CD14-positive monocyte (primary cell): ENCODE results near the gene IL18R1. TPM values are rescaled to one million over a fixed set of nuclear protein-coding genes. Genes with fewer than 3 reads are reported as not detected.
"Not testable (repeated sequence)": the region's sequence is repeated elsewhere in the genome, so short reads cannot be mapped to it uniquely, and the experiment has no call there.

ENCODE experiments used
- DNase-seq, 3 donors: peaks; one replicate each; pipeline ENCODE4 v3.0.0-alpha.2; 2011 to 2022
- H2AFZ ChIP-seq: 2 replicates; pipeline ENCODE4 v1.6.0; 2012; ENCODE audit warnings: mild to moderate bottlenecking, low read depth, low read length, inconsistent platforms; ENCODE audit not compliant: insufficient read depth, poor library complexity, severe bottlenecking
- H3K27ac ChIP-seq, 2 donors: 1 replicate in 1 of 2; 2 replicates in 1 of 2; pipeline ENCODE4 v1.5.1; 2012 to 2013; ENCODE audit warnings: low read length in 2 of 2, control low read depth in 1 of 2, inconsistent platforms in 1 of 2, low read depth in 1 of 2, mild to moderate bottlenecking in 1 of 2
- H3K27me3 ChIP-seq, 2 donors: one replicate each; pipeline versions ENCODE4 v1.6.0 to v1.6.1; 2011 to 2013; ENCODE audit warnings: low read length in 2 of 2; ENCODE audit not compliant: control insufficient read depth in 2 of 2, insufficient read depth in 2 of 2
- H3K36me3 ChIP-seq, 2 donors: replicated peaks in 1 of 2; 1 replicate in 1 of 2; 2 replicates in 1 of 2; pipeline versions ENCODE4 v1.5.1 to v1.6.1; 2012 to 2013; ENCODE audit warnings: low read length in 2 of 2, control low read depth in 1 of 2, inconsistent platforms in 1 of 2, mild to moderate bottlenecking in 1 of 2; ENCODE audit not compliant: insufficient read depth in 2 of 2, control insufficient read depth in 1 of 2
- H3K4me1 ChIP-seq, 2 donors: 1 replicate in 1 of 2; 2 replicates in 1 of 2; pipeline versions ENCODE4 v1.5.1 to v1.6.1; 2012 to 2013; ENCODE audit warnings: low read length in 2 of 2, control low read depth in 1 of 2, inconsistent platforms in 1 of 2, mild to moderate bottlenecking in 1 of 2, moderate library complexity in 1 of 2; ENCODE audit not compliant: insufficient read depth in 2 of 2, control insufficient read depth in 1 of 2
- H3K4me2 ChIP-seq: replicated peaks from 2 replicates; pipeline ENCODE3; 2012; ENCODE audit warnings: low read length, moderate library complexity, mild to moderate bottlenecking; ENCODE audit not compliant: poor library complexity, severe bottlenecking; ENCODE audit errors: extremely low read depth
- H3K4me3 ChIP-seq, 3 experiments: fragments of 200-600 bp in 1 of 3; sonication (generic) in 1 of 3; replicated peaks in 1 of 3; 1 replicate in 2 of 3; 2 replicates in 1 of 3; pipeline ENCODE4 v1.5.1; 2011 to 2013; ENCODE audit warnings: low read length in 3 of 3, mild to moderate bottlenecking in 3 of 3, control low read depth in 2 of 3, low read depth in 2 of 3, inconsistent platforms in 1 of 3, moderate library complexity in 1 of 3
- H3K79me2 ChIP-seq: 2 replicates; pipeline ENCODE4 v1.6.0; 2012; ENCODE audit warnings: mild to moderate bottlenecking, control low read depth, inconsistent platforms, low read length, moderate library complexity; ENCODE audit not compliant: insufficient read depth
- H3K9ac ChIP-seq: 2 replicates; pipeline ENCODE4 v1.6.0; 2017; ENCODE audit warnings: low read length, mild to moderate bottlenecking; ENCODE audit not compliant: insufficient read depth, poor library complexity, severe bottlenecking
- H3K9me3 ChIP-seq, 2 donors: replicated peaks in 1 of 2; 1 replicate in 1 of 2; 2 replicates in 1 of 2; pipeline versions ENCODE4 v1.5.1 to v1.6.1; 2012 to 2013; ENCODE audit warnings: low read length in 2 of 2, control low read depth in 1 of 2; ENCODE audit not compliant: control insufficient read depth in 1 of 2, insufficient read depth in 1 of 2
- H4K20me1 ChIP-seq: 2 replicates; pipeline ENCODE4 v1.6.0; 2012; ENCODE audit warnings: mild to moderate bottlenecking, low read length, control low read depth, moderate library complexity; ENCODE audit not compliant: insufficient read depth
- H3K27ac Mint-ChIP-seq, 7 donors: one replicate each; pipeline ENCODE4 v1.8.0; 2020; ENCODE audit warnings: mild to moderate bottlenecking in 7 of 7, mixed read lengths in 7 of 7, moderate library complexity in 6 of 7, inconsistent platforms in 2 of 7
- H3K27me3 Mint-ChIP-seq, 3 donors: one replicate each; pipeline ENCODE4 v1.8.0; 2021 to 2022; ENCODE audit warnings: low read depth in 3 of 3, mild to moderate bottlenecking in 3 of 3, mixed read lengths in 3 of 3, moderate library complexity in 3 of 3, inconsistent platforms in 1 of 3
- H3K36me3 Mint-ChIP-seq, 2 donors: one replicate each; pipeline ENCODE4 v1.8.0; 2020; ENCODE audit warnings: mixed read lengths in 2 of 2, inconsistent platforms in 1 of 2, mild to moderate bottlenecking in 1 of 2
- H3K4me1 Mint-ChIP-seq: one replicate; pipeline ENCODE4 v1.8.0; 2020; ENCODE audit warnings: mild to moderate bottlenecking, mixed read lengths
- H3K4me3 Mint-ChIP-seq, 2 donors: one replicate each; pipeline ENCODE4 v1.8.0; 2020; ENCODE audit warnings: mild to moderate bottlenecking in 2 of 2, mixed read lengths in 2 of 2, moderate library complexity in 1 of 2
- H3K9me3 Mint-ChIP-seq, 7 donors: one replicate each; pipeline ENCODE4 v1.8.0; 2020 to 2022; ENCODE audit warnings: mixed read lengths in 7 of 7, mild to moderate bottlenecking in 6 of 7, moderate library complexity in 6 of 7, inconsistent platforms in 2 of 7
- CTCF ChIP-seq: fragments of 200-600 bp; IDR thresholded peaks from one replicate; pipeline ENCODE4 v1.8.0; 2022; ENCODE audit warnings: antibody characterized with exemption, mild to moderate bottlenecking
- WGBS: methylation state at CpG from one replicate; pipeline ENCODE4 v1.1.5; 2013; ENCODE audit warnings: missing lambda C conversion rate; ENCODE audit not compliant: insufficient coverage; 5-methylcytosine and 5-hydroxymethylcytosine counted together
- intact Hi-C, 2 donors: fragments of 100-400 bp; cut with micrococcal nuclease; formaldehyde crosslinking; loops; one replicate each; pipeline versions ENCODE4 v1.15.0 to v1.15.1; 2023
- polyA plus RNA-seq, 3 donors: library from polyadenylated mRNA; depleted of rRNA in 1 of 3; unstranded in 2 of 3; stranded (reverse) in 1 of 3; fragments of 300-500 nt in 2 of 3; fragments of >200 nt in 1 of 3; fragmentation: Illumina TruSeq in 2 of 3; gene quantifications; 1 replicate in 2 of 3; 2 replicates in 1 of 3; pipeline ENCODE4 v1.2.3, GENCODE V29; 2012 to 2021

The IL18R1 gene
- polyA plus RNA-seq, 3 donors, result 0.03 to 0.15 (median 0.11) TPM

GRCh38 chr2:102318437-102318836 is 37.2 kb upstream of the IL18R1 start:
- 81% methylated on average over 1 of the region's 2 CpGs for WGBS
- intact Hi-C loops, result loop anchor here in 1 of 2 donors (10.0 kb wide), 1 partner anchor 64 kb away; no protein-coding TSS in a partner anchor

GRCh38 chr2:102321941-102322719 is 33.5 kb upstream of the IL18R1 start:
- Mint-ChIP-seq H3K4me1 (peaks cover 9% of the 10 kb centered on the region), H3K27me3 (peaks cover 7 to 20% (median 14%) of the 10 kb centered on the region in 3 donors), H3K27ac (no peak overlapping the region), H3K4me3 (peak overlapping the region in 1 of 2 donors; percentile 31), H3K36me3 (no peaks in the 10 kb centered on the region), H3K9me3 (peaks cover 3 to 19% (median 15%) of the 10 kb centered on the region in 7 donors)
- H4K20me1 ChIP-seq, result no peaks in the 10 kb centered on the region
- H3K4me1 ChIP-seq, result peaks cover 3 to 6% of the 10 kb centered on the region in 2 donors
- H3K9me3 ChIP-seq, result peaks cover 8 to 10% of the 10 kb centered on the region in 2 donors
- no peak overlapping the region for H3K4me2 ChIP-seq
- no peak overlapping the region for H3K9ac ChIP-seq
- 70% methylated on average over 2 of the region's 6 CpGs for WGBS
- H3K27ac ChIP-seq, result no peak overlapping the region
- DNase-seq, result no peak
- H3K79me2 ChIP-seq, result no peaks in the 10 kb centered on the region
- H3K36me3 ChIP-seq, result no peaks in the 10 kb centered on the region
- peaks cover 5 to 8% of the 10 kb centered on the region in 2 donors for H3K27me3 ChIP-seq
- no peak for TF ChIP-seq CTCF
- intact Hi-C loops, result no loop called here
- H3K4me3 ChIP-seq, result no peak overlapping the region
- no peak overlapping the region for H2AFZ ChIP-seq

More at GRCh38 chr2:102318437-102318836, 37.2 kb upstream of the IL18R1 start:
- peaks cover 8 to 10% of the 10 kb centered on the region in 2 donors for H3K27me3 ChIP-seq
- peaks cover 16% of the 10 kb centered on the region for H3K4me1 Mint-ChIP-seq
- H3K36me3 Mint-ChIP-seq, result no peaks in the 10 kb centered on the region
- H3K9me3 ChIP-seq, result no peaks in the 10 kb centered on the region
- peaks cover 18 to 23% (median 19%) of the 10 kb centered on the region in 3 donors for H3K27me3 Mint-ChIP-seq
- no peak overlapping the region for H3K27ac ChIP-seq
- H3K4me1 ChIP-seq, result peaks cover 10 to 12% of the 10 kb centered on the region in 2 donors
- H4K20me1 ChIP-seq, result no peaks in the 10 kb centered on the region
- H3K36me3 ChIP-seq, result no peaks in the 10 kb centered on the region
- no peaks in the 10 kb centered on the region for H3K79me2 ChIP-seq
- no peak overlapping the region for H3K27ac Mint-ChIP-seq
- H3K4me3 Mint-ChIP-seq, result no peak overlapping the region
- no peak for TF ChIP-seq CTCF
- DNase-seq, result no peak
- H2AFZ ChIP-seq, result no peak overlapping the region
- no peak overlapping the region for H3K4me3 ChIP-seq
- no peak overlapping the region for H3K9ac ChIP-seq
- peaks cover 0 to 4% (median 2%) of the 10 kb centered on the region in 7 donors for H3K9me3 Mint-ChIP-seq
- H3K4me2 ChIP-seq, result no peak overlapping the region

- 100% methylated on average over 3 of the region's 5 CpGs for WGBS
- H3K9me3 ChIP-seq, DNase-seq, H3K9ac ChIP-seq, H2AFZ ChIP-seq, H3K4me3 ChIP-seq, H4K20me1 ChIP-seq, H3K4me1 ChIP-seq, H3K27ac ChIP-seq, H3K36me3 ChIP-seq, H3K36me3 Mint-ChIP-seq, H3K79me2 ChIP-seq, H3K4me1 Mint-ChIP-seq, H3K27ac Mint-ChIP-seq, H3K27me3 ChIP-seq, intact Hi-C loops, H3K4me2 ChIP-seq: not testable (repeated sequence)
- H3K9me3 Mint-ChIP-seq, result peaks cover 3 to 33% (median 20%) of the 10 kb centered on the region in 7 donors
- peaks cover 7 to 24% (median 14%) of the 10 kb centered on the region in 3 donors for H3K27me3 Mint-ChIP-seq
- H3K4me3 Mint-ChIP-seq, result peak overlapping the region in 1 of 2 donors; percentile 49
Measured at GRCh38 chr2:102324914-102325313, 30.7 kb upstream of the IL18R1 start.
